Brain microvascular endothelial cell (primary cell): Measurements from ENCODE around the gene MAGEA2.
"Not testable (repeated sequence)": the region's sequence is repeated elsewhere in the genome, so short reads cannot be mapped to it uniquely, and the experiment has no call there.

Source experiments
- DNase-seq: peaks from one replicate; pipeline ENCODE4 v3.0.0-alpha.2; 2020
- H3K27ac ChIP-seq: fragments of 250-450 bp; sonication (Bioruptor Pico); 2 replicates; pipeline ENCODE4 v1.5.1; 2020; ENCODE audit warnings: mild to moderate bottlenecking, moderate library complexity
- H3K27me3 ChIP-seq: fragments of 250-450 bp; sonication (Bioruptor Pico); replicated peaks from 2 replicates; pipeline ENCODE4 v1.5.1; 2020; ENCODE audit warnings: mild to moderate bottlenecking
- H3K36me3 ChIP-seq: fragments of 250-450 bp; sonication (Bioruptor Pico); replicated peaks from 2 replicates; pipeline ENCODE4 v1.5.1; 2020; ENCODE audit warnings: mild to moderate bottlenecking
- H3K4me3 ChIP-seq: 2 replicates; pipeline ENCODE4 v1.5.1; 2011; ENCODE audit warnings: low read depth, mild to moderate bottlenecking, control low read depth, low read length, moderate library complexity
- in situ Hi-C: cut with HindIII; loops from 2 replicates; pipeline ENCODE4 v1.10.0; 2017; ENCODE audit warnings: low sequenced_read_pairs, low pct_ligation_motif_present
- TF ChIP-seq, protein P1 (sequence below): IDR thresholded peaks from 2 replicates; pipeline ENCODE4 v1.5.1; 2011; ENCODE audit warnings: low read depth, mild to moderate bottlenecking, moderate library complexity, low read length, control low read depth, inconsistent platforms; ENCODE audit errors: missing control alignments

The MAGEA2 gene

GRCh38 chrX:152725409-152725808 lies 28.2 kb downstream of the MAGEA2 start:
- no peak for DNase-seq
- TF ChIP-seq, protein P1, sequence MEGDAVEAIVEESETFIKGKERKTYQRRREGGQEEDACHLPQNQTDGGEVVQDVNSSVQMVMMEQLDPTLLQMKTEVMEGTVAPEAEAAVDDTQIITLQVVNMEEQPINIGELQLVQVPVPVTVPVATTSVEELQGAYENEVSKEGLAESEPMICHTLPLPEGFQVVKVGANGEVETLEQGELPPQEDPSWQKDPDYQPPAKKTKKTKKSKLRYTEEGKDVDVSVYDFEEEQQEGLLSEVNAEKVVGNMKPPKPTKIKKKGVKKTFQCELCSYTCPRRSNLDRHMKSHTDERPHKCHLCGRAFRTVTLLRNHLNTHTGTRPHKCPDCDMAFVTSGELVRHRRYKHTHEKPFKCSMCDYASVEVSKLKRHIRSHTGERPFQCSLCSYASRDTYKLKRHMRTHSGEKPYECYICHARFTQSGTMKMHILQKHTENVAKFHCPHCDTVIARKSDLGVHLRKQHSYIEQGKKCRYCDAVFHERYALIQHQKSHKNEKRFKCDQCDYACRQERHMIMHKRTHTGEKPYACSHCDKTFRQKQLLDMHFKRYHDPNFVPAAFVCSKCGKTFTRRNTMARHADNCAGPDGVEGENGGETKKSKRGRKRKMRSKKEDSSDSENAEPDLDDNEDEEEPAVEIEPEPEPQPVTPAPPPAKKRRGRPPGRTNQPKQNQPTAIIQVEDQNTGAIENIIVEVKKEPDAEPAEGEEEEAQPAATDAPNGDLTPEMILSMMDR, result no peak
- no peaks in the 10 kb centered on the region for H3K36me3 ChIP-seq
- no peak overlapping the region for H3K27ac ChIP-seq
- in situ Hi-C loops, result no loop called here
- H3K27me3 ChIP-seq, result no peaks in the 10 kb centered on the region
- no peak overlapping the region for H3K4me3 ChIP-seq

- in situ Hi-C loops, H3K27ac ChIP-seq, DNase-seq, H3K27me3 ChIP-seq, H3K4me3 ChIP-seq, H3K36me3 ChIP-seq: not testable (repeated sequence)
Observed at GRCh38 chrX:152713815-152714787, 39.5 kb downstream of the MAGEA2 start, which contains the start of gene MAGEA2B. TSS of gene MAGEA2B (plus strand) at chrX:152714628. CDS start at chrX:152717107, 2,479 bp downstream.

- H3K27me3 ChIP-seq, H3K36me3 ChIP-seq, in situ Hi-C loops, H3K27ac ChIP-seq, H3K4me3 ChIP-seq, DNase-seq: not testable (repeated sequence)
Observed at GRCh38 chrX:152713195-152713594, 40.4 kb downstream of the MAGEA2 start.

DNA sequence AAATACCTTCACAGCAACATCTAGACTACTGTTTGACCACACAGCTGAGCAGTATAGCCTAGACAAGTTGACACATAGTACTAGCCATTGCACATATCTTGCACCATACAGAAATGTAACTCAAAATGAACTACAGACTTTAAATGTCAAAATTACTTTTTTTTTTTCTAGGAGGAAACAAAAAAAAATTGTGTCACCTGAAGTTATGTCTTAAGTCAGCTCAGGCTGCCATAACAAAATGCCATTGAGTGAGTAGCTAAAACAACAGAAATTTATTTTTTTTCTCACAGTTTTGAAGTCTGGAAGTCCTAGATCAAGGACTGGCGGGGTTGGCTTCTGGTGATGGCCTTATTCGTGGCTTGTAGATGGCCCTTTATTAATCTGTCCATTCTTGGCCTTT lies 44.5 kb downstream of the MAGEA2 start, which contains the start of gene CSAG2:
Gene CSAG2 (minus strand): TSS at position 101 of the 400 bp plus-strand sequence. CDS start 161 bp downstream, outside the sequence.
- H3K4me3 ChIP-seq, in situ Hi-C loops: not testable (repeated sequence)

GRCh38 chrX:152706500-152706899 lies 47.1 kb downstream of the MAGEA2 start:
- H3K27ac ChIP-seq, in situ Hi-C loops: not testable (repeated sequence)

More for the DNA sequence above, 44.5 kb downstream of the MAGEA2 start, which contains the start of gene CSAG2:
- not testable (repeated sequence) for H3K27ac ChIP-seq, H3K36me3 ChIP-seq, DNase-seq, H3K27me3 ChIP-seq

GRCh38 chrX:152700390-152700789 lies 53.3 kb downstream of the MAGEA2 start:
- H3K36me3 ChIP-seq, H3K27me3 ChIP-seq, H3K4me3 ChIP-seq, DNase-seq, H3K27ac ChIP-seq, in situ Hi-C loops: not testable (repeated sequence)

More at GRCh38 chrX:152706500-152706899, 47.1 kb downstream of the MAGEA2 start:
- DNase-seq, H3K36me3 ChIP-seq, H3K4me3 ChIP-seq, H3K27me3 ChIP-seq: not testable (repeated sequence)
